HepG2 (cell line): ENCODE measurements around the gene RDH16. TPM values are rescaled to one million over a fixed set of nuclear protein-coding genes. Genes with fewer than 3 reads are reported as not detected.

ENCODE experiments used
- ATAC-seq: fragments of 200-7000 bp; cut with Tn5 transposase; 3 replicates; pipeline ENCODE4 v1.9.1; 2020; ENCODE audit warnings: mild to moderate bottlenecking, moderate library complexity
- BruUV-seq: library from RNA; stranded (reverse); fragments of 400-500 nt; replicated peaks from 2 replicates; lab custom pipeline; 2021; lab: Mats Ljungman, UMichigan
- CTCF ChIA-PET: fragments of 300-600 bp; formaldehyde crosslinking; extraction: SDS; loops from one replicate; lab custom pipeline; 2021; ENCODE audit warnings: low total read pairs, inconsistent platforms, low intra/inter-chr PET ratio; lab: Yijun Ruan, JAX
- POLR2A ChIA-PET: fragments of 350-600 bp; sonication (Branson Sonifier 250); formaldehyde crosslinking; loops from one replicate; lab custom pipeline; 2020; ENCODE audit warnings: antibody characterized with exemption, inconsistent platforms; lab: Yijun Ruan, JAX
- DNase-seq: peaks from one replicate; pipeline ENCODE4 v3.0.0-alpha.2; 2015; ENCODE audit warnings: low spot score
- FAIRE-seq: peaks from 3 replicates; lab custom pipeline; 2011; peaks lifted over from hg19 to GRCh38; lab: Jason Lieb, UNC
- H2AFZ ChIP-seq: one replicate; pipeline ENCODE4 v1.6.1; 2011; ENCODE audit warnings: low read length, inconsistent platforms
- H3K27ac ChIP-seq: fragments of 300-600 bp; 3 replicates; pipeline ENCODE4 v1.8.0; 2011; ENCODE audit warnings: mixed run types, mild to moderate bottlenecking, mixed read lengths, low read length, inconsistent platforms; ENCODE audit not compliant: insufficient read depth; ENCODE audit errors: extremely low read length
- H3K27me3 ChIP-seq, 2 experiments: fragments of 200-600 bp in 1 of 2; 2 replicates in 1 of 2; 3 replicates in 1 of 2; pipeline versions ENCODE4 v1.6.0 to v1.8.0; 2011; ENCODE audit warnings: low read length in 2 of 2, mild to moderate bottlenecking in 2 of 2, moderate library complexity in 2 of 2, inconsistent platforms in 1 of 2; ENCODE audit not compliant: insufficient read depth in 2 of 2, control insufficient read depth in 1 of 2
- H3K36me3 ChIP-seq, 2 experiments: fragments of 200-600 bp in 1 of 2; replicated peaks in 1 of 2; 2 replicates in 1 of 2; 3 replicates in 1 of 2; pipeline versions ENCODE4 v1.5.1 to v1.8.0; 2011; ENCODE audit warnings: low read length in 2 of 2, inconsistent platforms in 1 of 2; ENCODE audit not compliant: insufficient read depth in 2 of 2, control insufficient read depth in 1 of 2
- H3K4me1 ChIP-seq: 2 replicates; pipeline ENCODE4 v1.5.1; 2012; ENCODE audit warnings: low read length, inconsistent platforms; ENCODE audit not compliant: insufficient read depth
- H3K4me2 ChIP-seq: 2 replicates; pipeline ENCODE4 v1.6.0; 2011; ENCODE audit warnings: low read depth, low read length, inconsistent platforms
- H3K4me3 ChIP-seq, 3 experiments: fragments of 200-600 bp in 1 of 3; sonication (generic), shearing (Covaris generic) in 1 of 3; replicated peaks in 1 of 3; 2 replicates each; pipeline ENCODE4 v1.5.1; 2011 to 2016; ENCODE audit warnings: low read length in 3 of 3, inconsistent platforms in 2 of 3, low read depth in 2 of 3, mild to moderate bottlenecking in 2 of 3, control low read depth in 1 of 3, mixed read lengths in 1 of 3; ENCODE audit not compliant: insufficient read depth in 1 of 3
- H3K79me2 ChIP-seq: one replicate; pipeline ENCODE4 v1.6.1; 2011; ENCODE audit warnings: low read length, inconsistent platforms; ENCODE audit not compliant: insufficient read depth
- H3K9ac ChIP-seq: 2 replicates; pipeline ENCODE4 v1.6.0; 2011; ENCODE audit warnings: mild to moderate bottlenecking, low read depth, low read length, inconsistent platforms; ENCODE audit not compliant: insufficient read depth
- H3K9me3 ChIP-seq: 2 replicates; pipeline ENCODE4 v1.5.1; 2012; ENCODE audit warnings: mild to moderate bottlenecking, low read length
- H4K20me1 ChIP-seq: 2 replicates; pipeline ENCODE4 v1.6.0; 2011; ENCODE audit warnings: inconsistent platforms, mild to moderate bottlenecking, low read length, moderate library complexity; ENCODE audit not compliant: insufficient read depth
- ARNT2 ChIP-seq: sonication (generic); formaldehyde crosslinking; IDR thresholded peaks from 2 replicates; pipeline ENCODE4 v1.8.0; 2022; ENCODE audit warnings: mild to moderate bottlenecking, low read depth, missing genetic modification reagents, moderate library complexity
- CBX1 ChIP-seq: IDR thresholded peaks from one replicate; pipeline ENCODE4 v1.6.1; 2016; ENCODE audit warnings: antibody characterized with exemption, low read depth
- HIC2 ChIP-seq: sonication (generic); formaldehyde crosslinking; IDR thresholded peaks from 2 replicates; pipeline ENCODE4 v1.9.0; 2022; ENCODE audit warnings: low read depth, missing genetic modification reagents
- HNRNPLL ChIP-seq: fragments of 200-400 bp; formaldehyde crosslinking; IDR thresholded peaks from 2 replicates; pipeline ENCODE4 v1.6.1; 2017; ENCODE audit warnings: mild to moderate bottlenecking, low read depth, low read length; ENCODE audit not compliant: poor library complexity, severe bottlenecking
- HOXA9 ChIP-seq: sonication (generic); formaldehyde crosslinking; IDR thresholded peaks from 2 replicates; pipeline ENCODE4 v1.8.1; 2022; ENCODE audit warnings: missing genetic modification reagents, mild to moderate bottlenecking, moderate library complexity, borderline replicate concordance
- MTF1 ChIP-seq: sonication (generic); formaldehyde crosslinking; IDR thresholded peaks from 2 replicates; pipeline ENCODE4 v1.5.0; 2020; ENCODE audit warnings: missing genetic modification reagents
- RXRA ChIP-seq: sonication (generic); formaldehyde crosslinking; IDR thresholded peaks from 2 replicates; pipeline ENCODE4 v1.5.1; 2020; ENCODE audit warnings: missing genetic modification reagents
- SNAPC5 ChIP-seq: sonication (generic); formaldehyde crosslinking; IDR thresholded peaks from 2 replicates; pipeline ENCODE4 v1.8.1; 2023; ENCODE audit warnings: mild to moderate bottlenecking, missing genetic modification reagents, borderline replicate concordance
- ZBTB37 ChIP-seq: sonication (generic); formaldehyde crosslinking; IDR thresholded peaks from 2 replicates; pipeline ENCODE4 v1.4.0; 2020; ENCODE audit warnings: mild to moderate bottlenecking, missing genetic modification reagents
- ZNF12 ChIP-seq: sonication (generic); formaldehyde crosslinking; IDR thresholded peaks from 2 replicates; pipeline ENCODE4 v1.5.0; 2020; ENCODE audit warnings: missing genetic modification reagents
- ZNF264 ChIP-seq: sonication (generic); formaldehyde crosslinking; IDR thresholded peaks from 2 replicates; pipeline ENCODE4 v1.4.0; 2020; ENCODE audit warnings: missing genetic modification reagents
- ZNF3 ChIP-seq: IDR thresholded peaks from 2 replicates; pipeline ENCODE4 v1.7.0; 2017; ENCODE audit warnings: inconsistent platforms
- ZNF503 ChIP-seq: sonication (generic); formaldehyde crosslinking; IDR thresholded peaks from 2 replicates; pipeline ENCODE4 v1.4.0; 2020; ENCODE audit warnings: missing genetic modification reagents
- ZNF567 ChIP-seq: sonication (generic); formaldehyde crosslinking; IDR thresholded peaks from 2 replicates; pipeline ENCODE4 v1.8.1; 2023; ENCODE audit warnings: mild to moderate bottlenecking, missing genetic modification reagents, borderline replicate concordance
- ZSCAN12 ChIP-seq: sonication (generic); formaldehyde crosslinking; IDR thresholded peaks from 2 replicates; pipeline ENCODE4 v1.9.0; 2021; ENCODE audit warnings: mild to moderate bottlenecking, missing genetic modification reagents
- ZSCAN30 ChIP-seq: sonication (generic); formaldehyde crosslinking; IDR thresholded peaks from 2 replicates; pipeline ENCODE4 v1.5.0; 2020; ENCODE audit warnings: mild to moderate bottlenecking, missing genetic modification reagents
- WGBS: methylation state at CpG from one replicate; pipeline ENCODE4 v1.1.6; 2017; ENCODE audit warnings: low lambda C conversion rate; 5-methylcytosine and 5-hydroxymethylcytosine counted together
- in situ Hi-C: cut with HindIII; loops from 2 replicates; pipeline ENCODE4 v1.10.0; 2017; ENCODE audit warnings: low pct_unique_long_range_greater_than_20kb; ENCODE audit not compliant: extremely low pct_ligation_motif_present
- intact Hi-C: fragments of 100-400 bp; cut with micrococcal nuclease; formaldehyde crosslinking; loops from one replicate; pipeline ENCODE4 v1.10.0; 2022; ENCODE audit not compliant: unreplicated experiment
- polyA plus RNA-seq, 8 experiments: library from polyadenylated mRNA; depleted of rRNA in 3 of 8; stranded (reverse) in 7 of 8; unstranded in 1 of 8; fragments of >200 nt; fragmentation: Illumina TruSeq in 4 of 8; extraction: Trizol in 4 of 8; gene quantifications; 2 replicates each; pipeline versions ENCODE4 v1.2.1 to v1.2.3, GENCODE V29; 2011 to 2016; ENCODE audit warnings: low read depth in 4 of 8, missing spikeins in 1 of 8, mixed read lengths in 1 of 8; ENCODE audit not compliant: insufficient read depth in 1 of 8
- total RNA-seq, 5 experiments: library from RNA; depleted of rRNA; stranded (reverse); fragments of >200 nt; fragmentation: Illumina TruSeq; extraction: Trizol; gene quantifications; 2 replicates each; pipeline ENCODE4 v1.2.3, GENCODE V29; 2016; ENCODE audit warnings: low read depth in 1 of 5
- TF ChIP-seq, protein P1 (sequence below): sonication (generic); formaldehyde crosslinking; IDR thresholded peaks from 2 replicates; pipeline ENCODE4 v1.9.0; 2021; ENCODE audit warnings: missing genetic modification reagents, mild to moderate bottlenecking, borderline replicate concordance

RDH16 gene
- total and polyA plus RNA-seq, 2 of the 13 experiments (the other 11 are each of a cell fraction or from before 2014, with no cell fraction given) = 0.05 to 0.13 TPM

- no peak for TF ChIP-seq HIC2 (CRISPR knock-in tag)
- TF ChIP-seq ZNF3 (CRISPR knock-in tag) = no peak
- TF ChIP-seq ARNT2 (CRISPR knock-in tag) = no peak
- TF ChIP-seq RXRA (CRISPR knock-in tag) = peak; percentile 77; the same call in 1 of the 2 replicates
- TF ChIP-seq ZSCAN30 = no peak
- TF ChIP-seq ZNF264 = no peak; the same call in none of the 2 replicates
- TF ChIP-seq, all 625 proteins: peak for 189
These were observed 44.1 kb upstream of the RDH16 start (continued) for GRCh38 chr12:57001448-57001906.

DNA sequence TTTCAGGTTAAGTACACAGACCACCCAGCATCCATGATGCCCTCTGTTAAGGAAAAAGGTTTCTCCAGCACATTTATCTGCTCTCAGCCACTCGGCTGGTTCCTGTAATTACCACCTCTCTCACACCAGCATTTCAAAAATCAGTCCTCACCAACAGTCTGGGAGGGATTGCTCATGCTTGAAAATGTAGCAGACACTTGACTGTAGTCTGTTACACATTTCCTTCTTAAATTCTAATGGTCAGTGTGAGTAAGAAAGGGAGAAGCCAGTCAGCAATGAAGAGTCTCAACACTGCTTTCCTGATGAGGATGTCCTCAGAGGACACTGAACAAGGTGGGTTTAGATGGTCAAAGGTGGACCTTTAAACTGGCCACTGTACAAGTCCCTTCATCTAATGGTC is 43.0 kb upstream of the RDH16 start:
- FAIRE-seq = no peak
- CTCF ChIA-PET = interaction anchor here (1.3 to 2.2 kb wide), 2 partner anchors 13 to 160 kb away, joined by 4 to 11 read pairs; no protein-coding TSS in a partner anchor
- Histone ChIP-seq H3K27ac (no peak overlapping the region), H3K4me3 (no peak overlapping the region), H4K20me1 (peaks cover 4% of the 10 kb centered on the region), H3K79me2 (peaks cover 11% of the 10 kb centered on the region), H3K36me3 (peaks cover 13 to 34% of the 10 kb centered on the region in 2 experiments), H3K4me1 (peaks cover 27% of the 10 kb centered on the region), H3K9me3 (no peaks in the 10 kb centered on the region), H3K27me3 (no peaks in the 10 kb centered on the region; a peak in 1 of 5 replicates), H2AFZ (no peak overlapping the region), H3K4me2 (no peak overlapping the region), H3K9ac (no peak overlapping the region)
- POLR2A ChIA-PET = no interaction called here
- in situ Hi-C loops = no loop called here
- no TSS peak for BruUV-seq
- DNase-seq = no peak
- intact Hi-C loops = loop anchor here (5.0 kb wide), 2 partner anchors 53 to 248 kb away; partner anchors contain the start of gene PRIM1
- WGBS = 87% methylated on average over 1 of the region's 1 CpG
- ATAC-seq = no peak
- no peak for TF ChIP-seq ZSCAN12 (CRISPR knock-in tag)
- TF ChIP-seq MTF1 (CRISPR knock-in tag) = no peak
- TF ChIP-seq ZNF503 (CRISPR knock-in tag) = no peak
- no peak for TF ChIP-seq CBX1
- TF ChIP-seq HNRNPLL = no peak
- no peak for TF ChIP-seq HOXA9 (CRISPR knock-in tag)
- no peak for TF ChIP-seq ZNF567 (CRISPR knock-in tag)
- TF ChIP-seq ZNF12 = no peak
- TF ChIP-seq, protein P1, sequence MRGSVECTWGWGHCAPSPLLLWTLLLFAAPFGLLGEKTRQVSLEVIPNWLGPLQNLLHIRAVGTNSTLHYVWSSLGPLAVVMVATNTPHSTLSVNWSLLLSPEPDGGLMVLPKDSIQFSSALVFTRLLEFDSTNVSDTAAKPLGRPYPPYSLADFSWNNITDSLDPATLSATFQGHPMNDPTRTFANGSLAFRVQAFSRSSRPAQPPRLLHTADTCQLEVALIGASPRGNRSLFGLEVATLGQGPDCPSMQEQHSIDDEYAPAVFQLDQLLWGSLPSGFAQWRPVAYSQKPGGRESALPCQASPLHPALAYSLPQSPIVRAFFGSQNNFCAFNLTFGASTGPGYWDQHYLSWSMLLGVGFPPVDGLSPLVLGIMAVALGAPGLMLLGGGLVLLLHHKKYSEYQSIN (CRISPR knock-in tag) = no peak
- no peak for TF ChIP-seq SNAPC5 (CRISPR knock-in tag)
- no peak for TF ChIP-seq ZBTB37
